Transverse colon (tissue), 4 donors: ENCODE measurements around the gene BHMT2. TPM values are rescaled to one million over a fixed set of nuclear protein-coding genes. Genes with fewer than 3 reads are reported as not detected.

Source experiments
- DNase-seq: peaks from one replicate; pipeline ENCODE4 v3.0.0-alpha.2; 2019
- H3K27ac ChIP-seq, 4 donors: fragments of 200-600 bp; sonication (generic); 2 replicates each; pipeline ENCODE4 v1.5.1; 2016 to 2018; ENCODE audit warnings: inconsistent platforms in 4 of 4
- H3K27me3 ChIP-seq: fragments of 200-600 bp; sonication (generic); 2 replicates; pipeline ENCODE4 v1.5.1; 2017; ENCODE audit warnings: inconsistent platforms
- H3K36me3 ChIP-seq, 4 donors: fragments of 200-600 bp; sonication (generic); 2 replicates each; pipeline ENCODE4 v1.5.1; 2017 to 2019; ENCODE audit warnings: inconsistent platforms in 4 of 4
- H3K4me1 ChIP-seq, 4 donors: fragments of 200-600 bp; sonication (generic); 2 replicates each; pipeline ENCODE4 v1.5.1; 2017 to 2020; ENCODE audit warnings: inconsistent platforms in 4 of 4
- H3K4me3 ChIP-seq, 4 donors: fragments of 200-600 bp; sonication (generic); 1 replicate in 1 of 4; 2 replicates in 3 of 4; pipeline versions ENCODE4 v1.5.1 to v1.6.1; 2017 to 2019; ENCODE audit warnings: inconsistent platforms in 4 of 4
- H3K9me3 ChIP-seq, 2 donors: fragments of 200-600 bp; sonication (generic); 2 replicates each; pipeline ENCODE4 v1.5.1; 2017 to 2019; ENCODE audit warnings: inconsistent platforms in 2 of 2
- CTCF ChIP-seq, 5 experiments: fragments of 200-600 bp in 3 of 5; fragments of 450-650 bp in 2 of 5; sonication (generic) in 3 of 5; IDR thresholded peaks; 1 replicate in 2 of 5; 2 replicates in 3 of 5; pipeline ENCODE4 v1.5.1; 2016 to 2017; ENCODE audit warnings: antibody characterized with exemption in 5 of 5, inconsistent platforms in 3 of 5, mild to moderate bottlenecking in 2 of 5, moderate library complexity in 1 of 5
- EP300 ChIP-seq: sonication (generic); formaldehyde crosslinking; IDR thresholded peaks from one replicate; pipeline ENCODE4 v1.6.1; 2017; ENCODE audit warnings: antibody characterized with exemption, low read depth
- POLR2A ChIP-seq: fragments of 450-650 bp; IDR thresholded peaks from one replicate; pipeline ENCODE4 v1.6.1; 2016; ENCODE audit warnings: antibody characterized with exemption, mild to moderate bottlenecking, moderate library complexity
- POLR2AphosphoS5 ChIP-seq, 3 donors: sonication (generic); formaldehyde crosslinking; IDR thresholded peaks; one replicate each; pipeline ENCODE4 v1.6.1; 2016; ENCODE audit warnings: antibody characterized with exemption in 3 of 3
- WGBS, 2 donors: methylation state at CpG; one replicate each; pipeline ENCODE4 v1.1.5; 2018; ENCODE audit warnings: low coverage in 1 of 2; 5-methylcytosine and 5-hydroxymethylcytosine counted together
- in situ Hi-C, 4 donors: fragments of 200-750 bp; cut with MboI; loops; one replicate each; pipeline versions ENCODE4 v1.15.0 to v1.15.1; 2017; ENCODE audit warnings: low sequenced_read_pairs in 3 of 4, low pct_ligation_motif_present in 1 of 4, low pct_unique_long_range_greater_than_20kb in 1 of 4
- intact Hi-C: fragments of 100-400 bp; cut with DNase I; formaldehyde crosslinking; loops from one replicate; pipeline ENCODE4 v1.15.1; 2023; ENCODE audit warnings: low total_unique reads
- total RNA-seq, 4 donors: library from RNA; depleted of rRNA; stranded (reverse); fragments of >200 nt; gene quantifications; one replicate each; pipeline ENCODE4 v1.1.0, GENCODE V29; 2016

Gene BHMT2
- total RNA-seq, 4 donors from 2014 or later = 1.6 to 12.1 (median 2.5) TPM

- Histone ChIP-seq H3K4me3 (no peak overlapping the region), H3K27ac (no peak overlapping the region), H3K9me3 (no peaks in the 10 kb centered on the region), H3K36me3 (no peaks in the 10 kb centered on the region), H3K4me1 (no peaks in the 10 kb centered on the region), H3K27me3 (no peaks in the 10 kb centered on the region)
- no peak for DNase-seq
- WGBS, 2 donors = 83 to 93% methylated on average over 3 to 4 of the region's 4 CpGs
- intact Hi-C loops (no loop called here), in situ Hi-C loops (no loop called here)
- TF ChIP-seq POLR2A (no peak), POLR2AphosphoS5 (IDR thresholded peaks at IDR 0.05) (no peak), CTCF (IDR thresholded peaks at IDR 0.05) (no peak), EP300 (no peak)
Measured at GRCh38 chr5:79053321-79053720, 16.2 kb upstream of the BHMT2 start.

GRCh38 chr5:79055017-79055416 lies 14.6 kb upstream of the BHMT2 start:
- Histone ChIP-seq H3K4me3 (no peak overlapping the region), H3K36me3 (no peaks in the 10 kb centered on the region), H3K4me1 (no peaks in the 10 kb centered on the region), H3K9me3 (no peaks in the 10 kb centered on the region), H3K27me3 (no peaks in the 10 kb centered on the region), H3K27ac (no peak overlapping the region)
- in situ Hi-C loops (no loop called here), intact Hi-C loops (no loop called here)
- DNase-seq = no peak
- TF ChIP-seq EP300 = no peak
- TF ChIP-seq POLR2AphosphoS5 (IDR thresholded peaks at IDR 0.05) = no peak
- TF ChIP-seq CTCF (IDR thresholded peaks at IDR 0.05) = no peak
- no peak for TF ChIP-seq POLR2A
- WGBS, 2 donors = 76 to 86% methylated on average over 1 of the region's 1 CpG

GRCh38 chr5:79056847-79057246 lies 12.7 kb upstream of the BHMT2 start:
- Histone ChIP-seq H3K36me3 (no peaks in the 10 kb centered on the region), H3K4me3 (no peak overlapping the region), H3K27me3 (no peaks in the 10 kb centered on the region), H3K4me1 (no peaks in the 10 kb centered on the region), H3K27ac (no peak overlapping the region), H3K9me3 (no peaks in the 10 kb centered on the region)
- in situ Hi-C loops (no loop called here), intact Hi-C loops (no loop called here)
- no peak for DNase-seq
- TF ChIP-seq CTCF (IDR thresholded peaks at IDR 0.05) = no peak
- no peak for TF ChIP-seq EP300
- TF ChIP-seq POLR2AphosphoS5 (IDR thresholded peaks at IDR 0.05) = no peak
- no peak for TF ChIP-seq POLR2A

- Histone ChIP-seq H3K36me3 (no peaks in the 10 kb centered on the region), H3K9me3 (no peaks in the 10 kb centered on the region), H3K27me3 (no peaks in the 10 kb centered on the region), H3K4me3 (no peak overlapping the region), H3K27ac (no peak overlapping the region), H3K4me1 (no peaks in the 10 kb centered on the region)
- WGBS, 2 donors = 94 to 95% methylated on average over 4 of the region's 4 CpGs
- intact Hi-C loops = no loop called here
- DNase-seq = no peak
- TF ChIP-seq CTCF (IDR thresholded peaks at IDR 0.05) = no peak
- no peak for TF ChIP-seq EP300
- TF ChIP-seq POLR2AphosphoS5 (IDR thresholded peaks at IDR 0.05) = no peak
- TF ChIP-seq POLR2A = no peak
- in situ Hi-C loops = no loop called here
Measured at GRCh38 chr5:79059674-79060073, 9.9 kb upstream of the BHMT2 start.
